Smooth muscle cell (in vitro differentiated cells): ENCODE measurements around the gene DCTN1. TPM values are rescaled to one million over a fixed set of nuclear protein-coding genes. Genes with fewer than 3 reads are reported as not detected.

Experiments used
- DNase-seq: peaks from one replicate; lab custom pipeline; 2025; ENCODE audit not compliant: unreplicated experiment; lab: John Stamatoyannopoulos, UW
- H2AFZ ChIP-seq: fragments of 200-600 bp; sonication (generic); 2 replicates; pipeline ENCODE4 v1.6.0; 2016; ENCODE audit warnings: antibody characterized with exemption, low read depth, mild to moderate bottlenecking
- H3F3A ChIP-seq: fragments of 200-600 bp; sonication (generic); 2 replicates; pipeline ENCODE4 v1.6.0; 2017; ENCODE audit warnings: antibody characterized with exemption, low read depth
- H3K27ac ChIP-seq: fragments of 200-600 bp; sonication (generic); 2 replicates; pipeline ENCODE4 v1.5.1; 2016; ENCODE audit warnings: low read depth, mild to moderate bottlenecking
- H3K27me3 ChIP-seq: fragments of 200-600 bp; sonication (generic); 2 replicates; pipeline ENCODE4 v1.6.1; 2016; ENCODE audit warnings: low read depth, mild to moderate bottlenecking
- H3K36me3 ChIP-seq: fragments of 200-600 bp; sonication (generic); 2 replicates; pipeline ENCODE4 v1.5.1; 2016; ENCODE audit warnings: low read depth
- H3K4me1 ChIP-seq: fragments of 200-600 bp; sonication (generic); 2 replicates; pipeline ENCODE4 v1.5.1; 2016; ENCODE audit warnings: low read depth
- H3K4me2 ChIP-seq: fragments of 200-600 bp; sonication (generic); 2 replicates; pipeline ENCODE4 v1.6.0; 2016; ENCODE audit warnings: mild to moderate bottlenecking
- H3K4me3 ChIP-seq: fragments of 200-600 bp; sonication (generic); 2 replicates; pipeline ENCODE4 v1.5.1; 2016; ENCODE audit warnings: mild to moderate bottlenecking
- H3K79me2 ChIP-seq: fragments of 200-600 bp; sonication (generic); 2 replicates; pipeline ENCODE4 v1.6.0; 2016; ENCODE audit warnings: low read depth, mild to moderate bottlenecking
- H3K9ac ChIP-seq: fragments of 200-600 bp; sonication (generic); 2 replicates; pipeline ENCODE4 v1.6.0; 2016; ENCODE audit warnings: low read depth
- H3K9me3 ChIP-seq: fragments of 200-600 bp; sonication (generic); replicated peaks from 2 replicates; pipeline ENCODE4 v1.5.1; 2016; ENCODE audit warnings: low read depth
- H4K20me1 ChIP-seq: fragments of 200-600 bp; sonication (generic); 2 replicates; pipeline ENCODE4 v1.6.0; 2016; ENCODE audit warnings: low read depth
- WGBS: methylation state at CpG from one replicate; pipeline ENCODE4 v1.1.7; 2016; ENCODE audit warnings: low lambda C conversion rate; 5-methylcytosine and 5-hydroxymethylcytosine counted together
- polyA plus RNA-seq: library from polyadenylated mRNA; unstranded; fragments of >200 nt; fragmentation: Nextera tagmentation; extraction: Ambion mirVana; gene quantifications from 2 replicates; pipeline ENCODE4 v1.2.1, GENCODE V29; 2016
- total RNA-seq: library from RNA; depleted of rRNA; stranded (reverse); fragments of >200 nt; gene quantifications from 2 replicates; pipeline ENCODE4 v1.2.3, GENCODE V29; 2014
- TF ChIP-seq, protein P1 (sequence below): fragments of 200-600 bp; sonication (generic); IDR thresholded peaks from 2 replicates; pipeline ENCODE4 v1.5.1; 2017; ENCODE audit warnings: borderline replicate concordance, mild to moderate bottlenecking, antibody characterized with exemption; ENCODE audit not compliant: insufficient read depth, poor library complexity, severe bottlenecking

Gene DCTN1
- total and polyA plus RNA-seq, 2 experiments from 2014 or later, result 65.8 to 105 TPM

DNA sequence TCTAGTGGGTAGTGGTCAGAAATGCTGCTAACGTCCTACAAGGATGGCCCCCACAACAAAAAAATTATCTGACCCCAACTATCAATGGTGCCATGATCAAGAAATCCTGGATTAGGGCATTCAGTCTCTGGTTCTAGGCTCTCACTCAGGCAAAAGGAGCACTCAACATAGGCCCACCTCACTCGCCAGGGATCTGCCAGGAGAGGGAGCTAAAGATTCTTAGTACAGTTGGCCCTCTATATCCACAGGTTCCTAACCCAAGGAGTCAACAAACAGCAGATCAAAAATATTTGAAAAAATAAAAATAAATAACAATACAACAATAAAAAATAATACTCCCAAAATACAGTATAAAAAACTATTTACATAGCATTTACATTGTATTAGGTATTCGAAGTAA is 46.9 kb downstream of the DCTN1 start:
- 50% methylated on average over 3 of the region's 3 CpGs for WGBS
- Histone ChIP-seq H3K9me3 (no peaks in the 10 kb centered on the region), H3K4me1 (no peaks in the 10 kb centered on the region), H3F3A (no peaks in the 10 kb centered on the region), H3K27me3 (no peaks in the 10 kb centered on the region), H3K4me3 (no peak overlapping the region), H3K27ac (no peak overlapping the region), H3K36me3 (no peaks in the 10 kb centered on the region), H3K4me2 (no peak overlapping the region), H4K20me1 (no peaks in the 10 kb centered on the region), H2AFZ (no peak overlapping the region), H3K79me2 (no peaks in the 10 kb centered on the region), H3K9ac (no peak overlapping the region)
- TF ChIP-seq, protein P1, sequence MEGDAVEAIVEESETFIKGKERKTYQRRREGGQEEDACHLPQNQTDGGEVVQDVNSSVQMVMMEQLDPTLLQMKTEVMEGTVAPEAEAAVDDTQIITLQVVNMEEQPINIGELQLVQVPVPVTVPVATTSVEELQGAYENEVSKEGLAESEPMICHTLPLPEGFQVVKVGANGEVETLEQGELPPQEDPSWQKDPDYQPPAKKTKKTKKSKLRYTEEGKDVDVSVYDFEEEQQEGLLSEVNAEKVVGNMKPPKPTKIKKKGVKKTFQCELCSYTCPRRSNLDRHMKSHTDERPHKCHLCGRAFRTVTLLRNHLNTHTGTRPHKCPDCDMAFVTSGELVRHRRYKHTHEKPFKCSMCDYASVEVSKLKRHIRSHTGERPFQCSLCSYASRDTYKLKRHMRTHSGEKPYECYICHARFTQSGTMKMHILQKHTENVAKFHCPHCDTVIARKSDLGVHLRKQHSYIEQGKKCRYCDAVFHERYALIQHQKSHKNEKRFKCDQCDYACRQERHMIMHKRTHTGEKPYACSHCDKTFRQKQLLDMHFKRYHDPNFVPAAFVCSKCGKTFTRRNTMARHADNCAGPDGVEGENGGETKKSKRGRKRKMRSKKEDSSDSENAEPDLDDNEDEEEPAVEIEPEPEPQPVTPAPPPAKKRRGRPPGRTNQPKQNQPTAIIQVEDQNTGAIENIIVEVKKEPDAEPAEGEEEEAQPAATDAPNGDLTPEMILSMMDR, result peak; percentile 18
- DNase-seq, result no peak

DNA sequence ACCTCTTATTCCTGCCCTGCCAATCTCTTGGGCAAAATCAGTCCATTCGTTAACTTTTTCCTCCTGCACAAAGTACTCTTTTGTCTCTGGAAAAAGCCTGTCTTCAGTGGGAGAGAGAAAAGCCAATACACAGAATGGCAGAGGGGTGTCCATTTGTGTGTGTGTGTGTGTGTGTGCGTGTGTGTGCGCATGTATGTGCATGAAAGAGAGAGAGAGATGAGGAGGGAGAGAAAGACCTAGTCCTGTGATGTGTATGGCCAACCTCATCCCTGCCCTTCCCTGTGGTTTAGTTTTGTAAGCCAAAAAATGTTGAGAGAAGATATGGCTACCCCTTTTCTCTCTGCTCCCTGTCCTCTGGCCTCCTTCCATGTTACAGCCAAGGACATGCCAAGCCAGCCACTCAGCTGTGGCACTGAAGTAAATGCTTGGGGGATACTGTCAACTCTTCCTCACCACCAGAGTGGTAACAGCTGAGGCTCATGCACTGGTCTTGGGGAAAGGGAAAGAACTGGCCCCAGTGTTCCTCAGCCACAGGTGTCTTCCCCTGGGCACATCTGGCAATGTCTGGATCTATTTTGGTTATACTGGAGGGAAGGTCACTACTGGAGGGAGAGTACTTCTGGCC is 47.4 kb downstream of the DCTN1 start:
- Histone ChIP-seq H3F3A (no peaks in the 10 kb centered on the region), H3K27ac (no peak overlapping the region), H3K4me2 (no peak overlapping the region), H3K4me3 (no peak overlapping the region), H3K4me1 (peaks cover 4% of the 10 kb centered on the region), H3K9me3 (no peaks in the 10 kb centered on the region), H3K79me2 (no peaks in the 10 kb centered on the region), H2AFZ (no peak overlapping the region), H3K27me3 (no peaks in the 10 kb centered on the region), H3K9ac (no peak overlapping the region), H3K36me3 (no peaks in the 10 kb centered on the region), H4K20me1 (no peaks in the 10 kb centered on the region)
- WGBS, result 91% methylated on average over 3 of the region's 3 CpGs
- TF ChIP-seq, protein P1, result no peak
- DNase-seq, result no peak

DNA sequence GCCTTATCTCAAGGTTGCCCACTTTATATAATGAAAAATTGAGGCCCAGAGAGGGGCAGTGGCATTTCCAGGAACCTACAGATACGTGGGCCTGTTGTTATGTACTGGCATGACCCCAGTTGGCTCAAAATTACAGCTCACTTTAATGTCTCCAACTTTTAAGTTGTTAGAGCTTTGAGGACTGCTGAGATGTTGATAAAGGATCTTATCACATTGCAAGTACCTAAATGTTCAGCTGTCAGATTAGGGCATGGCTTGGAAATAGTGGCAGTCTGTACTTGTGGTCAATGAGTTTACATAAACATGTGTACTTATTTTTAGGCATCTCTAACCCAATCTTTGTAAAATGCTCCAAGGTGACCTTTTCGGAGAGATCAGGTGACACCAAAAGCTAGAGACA is 51.5 kb downstream of the DCTN1 start:
- H3K9me3 ChIP-seq, result no peaks in the 10 kb centered on the region
- H3K4me1 ChIP-seq, result peaks cover 8% of the 10 kb centered on the region
- TF ChIP-seq, protein P1, result no peak
- no peak overlapping the region for H3K9ac ChIP-seq
- H4K20me1 ChIP-seq, result no peaks in the 10 kb centered on the region
- H3K36me3 ChIP-seq, result no peaks in the 10 kb centered on the region
- H3K4me2 ChIP-seq, result no peak overlapping the region
- H3F3A ChIP-seq, result no peaks in the 10 kb centered on the region
- no peak overlapping the region for H2AFZ ChIP-seq
- no peak overlapping the region for H3K27ac ChIP-seq
- WGBS, result 78% methylated on average over 2 of the region's 2 CpGs
- no peaks in the 10 kb centered on the region for H3K79me2 ChIP-seq
- no peaks in the 10 kb centered on the region for H3K27me3 ChIP-seq
- DNase-seq, result no peak
- no peak overlapping the region for H3K4me3 ChIP-seq

DNA sequence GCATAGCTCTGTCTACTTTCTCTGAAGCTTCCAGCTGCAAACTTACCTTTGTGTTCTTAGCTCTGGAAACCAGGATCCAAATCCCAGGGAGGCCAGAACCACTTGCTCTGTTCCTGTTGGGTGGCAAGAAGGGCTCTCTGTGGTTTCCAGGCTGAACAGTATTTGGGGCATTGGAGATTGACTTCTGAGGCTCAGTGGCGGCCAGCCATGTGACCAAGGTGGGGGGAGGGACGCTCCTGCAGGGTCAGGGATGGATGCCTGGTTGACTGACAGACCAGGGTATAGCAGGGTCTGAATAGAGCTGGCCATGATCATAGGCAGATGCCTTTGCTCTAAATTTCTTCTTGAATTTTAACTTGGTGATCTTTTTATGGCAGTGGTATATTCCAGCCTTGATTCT is 52.0 kb downstream of the DCTN1 start:
- peaks cover 8% of the 10 kb centered on the region for H3K4me1 ChIP-seq
- no peaks in the 10 kb centered on the region for H4K20me1 ChIP-seq
- 65% methylated on average over 2 of the region's 2 CpGs for WGBS
- TF ChIP-seq, protein P1, result no peak
- no peaks in the 10 kb centered on the region for H3K9me3 ChIP-seq
- no peaks in the 10 kb centered on the region for H3K36me3 ChIP-seq
- no peak overlapping the region for H3K27ac ChIP-seq
- no peaks in the 10 kb centered on the region for H3K79me2 ChIP-seq
- H3K27me3 ChIP-seq, result no peaks in the 10 kb centered on the region
- H2AFZ ChIP-seq, result no peak overlapping the region
- no peak for DNase-seq
- no peak overlapping the region for H3K4me3 ChIP-seq
- no peak overlapping the region for H3K9ac ChIP-seq
- no peak overlapping the region for H3K4me2 ChIP-seq
- no peaks in the 10 kb centered on the region for H3F3A ChIP-seq
